ENCODE data around the gene ZCCHC12. TPM values are rescaled to one million over a fixed set of nuclear protein-coding genes. Genes with fewer than 3 reads are reported as not detected.

Gene ZCCHC12
- total and polyA plus RNA-seq, 9 of the 15 experiments (the other 6 are each of a cell fraction or from before 2014, with no cell fraction given) = 0.07 to 0.15 TPM; not detected in 7

DNA sequence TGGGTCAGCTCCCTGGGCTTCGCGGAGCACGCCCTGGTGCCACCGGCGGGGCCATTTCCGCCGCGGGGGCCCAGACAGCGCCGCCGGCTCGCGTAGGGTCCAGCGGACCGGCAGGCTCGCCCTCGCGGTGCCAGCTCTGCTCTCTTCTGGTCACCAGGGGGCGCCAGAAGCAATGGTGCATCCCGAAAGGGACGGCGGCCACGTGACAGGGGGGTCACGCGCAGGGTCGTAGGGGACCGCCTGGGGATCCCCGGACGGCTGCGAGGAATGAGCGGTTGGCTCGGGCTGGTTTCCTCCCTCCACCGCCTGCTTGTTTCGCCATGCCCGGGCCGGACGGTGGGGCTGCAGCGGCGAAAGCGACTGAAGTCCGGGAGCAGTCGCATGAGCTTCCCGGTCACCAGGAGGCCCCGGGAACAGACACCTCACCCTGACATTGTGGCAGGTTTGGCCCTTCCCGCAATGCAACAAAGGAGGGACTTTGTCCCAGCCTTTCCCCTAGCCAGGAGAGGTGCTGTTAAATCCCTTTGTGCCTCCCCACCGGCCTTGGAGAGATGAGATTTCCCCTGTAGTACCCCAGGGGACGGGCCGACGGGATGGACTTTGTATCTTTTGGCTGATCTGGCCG lies 15.8 kb downstream of the ZCCHC12 start (continued):
- TF ChIP-seq, protein P1, sequence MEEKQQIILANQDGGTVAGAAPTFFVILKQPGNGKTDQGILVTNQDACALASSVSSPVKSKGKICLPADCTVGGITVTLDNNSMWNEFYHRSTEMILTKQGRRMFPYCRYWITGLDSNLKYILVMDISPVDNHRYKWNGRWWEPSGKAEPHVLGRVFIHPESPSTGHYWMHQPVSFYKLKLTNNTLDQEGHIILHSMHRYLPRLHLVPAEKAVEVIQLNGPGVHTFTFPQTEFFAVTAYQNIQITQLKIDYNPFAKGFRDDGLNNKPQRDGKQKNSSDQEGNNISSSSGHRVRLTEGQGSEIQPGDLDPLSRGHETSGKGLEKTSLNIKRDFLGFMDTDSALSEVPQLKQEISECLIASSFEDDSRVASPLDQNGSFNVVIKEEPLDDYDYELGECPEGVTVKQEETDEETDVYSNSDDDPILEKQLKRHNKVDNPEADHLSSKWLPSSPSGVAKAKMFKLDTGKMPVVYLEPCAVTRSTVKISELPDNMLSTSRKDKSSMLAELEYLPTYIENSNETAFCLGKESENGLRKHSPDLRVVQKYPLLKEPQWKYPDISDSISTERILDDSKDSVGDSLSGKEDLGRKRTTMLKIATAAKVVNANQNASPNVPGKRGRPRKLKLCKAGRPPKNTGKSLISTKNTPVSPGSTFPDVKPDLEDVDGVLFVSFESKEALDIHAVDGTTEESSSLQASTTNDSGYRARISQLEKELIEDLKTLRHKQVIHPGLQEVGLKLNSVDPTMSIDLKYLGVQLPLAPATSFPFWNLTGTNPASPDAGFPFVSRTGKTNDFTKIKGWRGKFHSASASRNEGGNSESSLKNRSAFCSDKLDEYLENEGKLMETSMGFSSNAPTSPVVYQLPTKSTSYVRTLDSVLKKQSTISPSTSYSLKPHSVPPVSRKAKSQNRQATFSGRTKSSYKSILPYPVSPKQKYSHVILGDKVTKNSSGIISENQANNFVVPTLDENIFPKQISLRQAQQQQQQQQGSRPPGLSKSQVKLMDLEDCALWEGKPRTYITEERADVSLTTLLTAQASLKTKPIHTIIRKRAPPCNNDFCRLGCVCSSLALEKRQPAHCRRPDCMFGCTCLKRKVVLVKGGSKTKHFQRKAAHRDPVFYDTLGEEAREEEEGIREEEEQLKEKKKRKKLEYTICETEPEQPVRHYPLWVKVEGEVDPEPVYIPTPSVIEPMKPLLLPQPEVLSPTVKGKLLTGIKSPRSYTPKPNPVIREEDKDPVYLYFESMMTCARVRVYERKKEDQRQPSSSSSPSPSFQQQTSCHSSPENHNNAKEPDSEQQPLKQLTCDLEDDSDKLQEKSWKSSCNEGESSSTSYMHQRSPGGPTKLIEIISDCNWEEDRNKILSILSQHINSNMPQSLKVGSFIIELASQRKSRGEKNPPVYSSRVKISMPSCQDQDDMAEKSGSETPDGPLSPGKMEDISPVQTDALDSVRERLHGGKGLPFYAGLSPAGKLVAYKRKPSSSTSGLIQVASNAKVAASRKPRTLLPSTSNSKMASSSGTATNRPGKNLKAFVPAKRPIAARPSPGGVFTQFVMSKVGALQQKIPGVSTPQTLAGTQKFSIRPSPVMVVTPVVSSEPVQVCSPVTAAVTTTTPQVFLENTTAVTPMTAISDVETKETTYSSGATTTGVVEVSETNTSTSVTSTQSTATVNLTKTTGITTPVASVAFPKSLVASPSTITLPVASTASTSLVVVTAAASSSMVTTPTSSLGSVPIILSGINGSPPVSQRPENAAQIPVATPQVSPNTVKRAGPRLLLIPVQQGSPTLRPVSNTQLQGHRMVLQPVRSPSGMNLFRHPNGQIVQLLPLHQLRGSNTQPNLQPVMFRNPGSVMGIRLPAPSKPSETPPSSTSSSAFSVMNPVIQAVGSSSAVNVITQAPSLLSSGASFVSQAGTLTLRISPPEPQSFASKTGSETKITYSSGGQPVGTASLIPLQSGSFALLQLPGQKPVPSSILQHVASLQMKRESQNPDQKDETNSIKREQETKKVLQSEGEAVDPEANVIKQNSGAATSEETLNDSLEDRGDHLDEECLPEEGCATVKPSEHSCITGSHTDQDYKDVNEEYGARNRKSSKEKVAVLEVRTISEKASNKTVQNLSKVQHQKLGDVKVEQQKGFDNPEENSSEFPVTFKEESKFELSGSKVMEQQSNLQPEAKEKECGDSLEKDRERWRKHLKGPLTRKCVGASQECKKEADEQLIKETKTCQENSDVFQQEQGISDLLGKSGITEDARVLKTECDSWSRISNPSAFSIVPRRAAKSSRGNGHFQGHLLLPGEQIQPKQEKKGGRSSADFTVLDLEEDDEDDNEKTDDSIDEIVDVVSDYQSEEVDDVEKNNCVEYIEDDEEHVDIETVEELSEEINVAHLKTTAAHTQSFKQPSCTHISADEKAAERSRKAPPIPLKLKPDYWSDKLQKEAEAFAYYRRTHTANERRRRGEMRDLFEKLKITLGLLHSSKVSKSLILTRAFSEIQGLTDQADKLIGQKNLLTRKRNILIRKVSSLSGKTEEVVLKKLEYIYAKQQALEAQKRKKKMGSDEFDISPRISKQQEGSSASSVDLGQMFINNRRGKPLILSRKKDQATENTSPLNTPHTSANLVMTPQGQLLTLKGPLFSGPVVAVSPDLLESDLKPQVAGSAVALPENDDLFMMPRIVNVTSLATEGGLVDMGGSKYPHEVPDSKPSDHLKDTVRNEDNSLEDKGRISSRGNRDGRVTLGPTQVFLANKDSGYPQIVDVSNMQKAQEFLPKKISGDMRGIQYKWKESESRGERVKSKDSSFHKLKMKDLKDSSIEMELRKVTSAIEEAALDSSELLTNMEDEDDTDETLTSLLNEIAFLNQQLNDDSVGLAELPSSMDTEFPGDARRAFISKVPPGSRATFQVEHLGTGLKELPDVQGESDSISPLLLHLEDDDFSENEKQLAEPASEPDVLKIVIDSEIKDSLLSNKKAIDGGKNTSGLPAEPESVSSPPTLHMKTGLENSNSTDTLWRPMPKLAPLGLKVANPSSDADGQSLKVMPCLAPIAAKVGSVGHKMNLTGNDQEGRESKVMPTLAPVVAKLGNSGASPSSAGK (IDR thresholded peaks at IDR 0.05) = peak; percentile 73
- TF ChIP-seq HNRNPL (IDR thresholded peaks at IDR 0.05; ENCODE audit: low read depth, low read length) (no peak), ZNF75A (CRISPR knock-in tag; IDR thresholded peaks at IDR 0.05) (no peak), EHMT2 (IDR thresholded peaks at IDR 0.05) (no peak), ZNF134 (CRISPR knock-in tag; conservative IDR thresholded peaks at IDR 0.05) (no peak), SRSF3 (IDR thresholded peaks at IDR 0.05; ENCODE audit: insufficient read depth, low read length) (no peak), MCM7 (IDR thresholded peaks at IDR 0.05) (no peak), SMAD4 (CRISPR knock-in tag; conservative IDR thresholded peaks at IDR 0.05) (peak; percentile 73)
- TF ChIP-seq, protein P2, sequence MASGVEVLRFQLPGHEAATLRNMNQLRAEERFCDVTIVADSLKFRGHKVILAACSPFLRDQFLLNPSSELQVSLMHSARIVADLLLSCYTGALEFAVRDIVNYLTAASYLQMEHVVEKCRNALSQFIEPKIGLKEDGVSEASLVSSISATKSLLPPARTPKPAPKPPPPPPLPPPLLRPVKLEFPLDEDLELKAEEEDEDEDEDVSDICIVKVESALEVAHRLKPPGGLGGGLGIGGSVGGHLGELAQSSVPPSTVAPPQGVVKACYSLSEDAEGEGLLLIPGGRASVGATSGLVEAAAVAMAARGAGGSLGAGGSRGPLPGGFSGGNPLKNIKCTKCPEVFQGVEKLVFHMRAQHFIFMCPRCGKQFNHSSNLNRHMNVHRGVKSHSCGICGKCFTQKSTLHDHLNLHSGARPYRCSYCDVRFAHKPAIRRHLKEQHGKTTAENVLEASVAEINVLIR (CRISPR knock-in tag; IDR thresholded peaks at IDR 0.05) = no peak
- TF ChIP-seq, protein P3, sequence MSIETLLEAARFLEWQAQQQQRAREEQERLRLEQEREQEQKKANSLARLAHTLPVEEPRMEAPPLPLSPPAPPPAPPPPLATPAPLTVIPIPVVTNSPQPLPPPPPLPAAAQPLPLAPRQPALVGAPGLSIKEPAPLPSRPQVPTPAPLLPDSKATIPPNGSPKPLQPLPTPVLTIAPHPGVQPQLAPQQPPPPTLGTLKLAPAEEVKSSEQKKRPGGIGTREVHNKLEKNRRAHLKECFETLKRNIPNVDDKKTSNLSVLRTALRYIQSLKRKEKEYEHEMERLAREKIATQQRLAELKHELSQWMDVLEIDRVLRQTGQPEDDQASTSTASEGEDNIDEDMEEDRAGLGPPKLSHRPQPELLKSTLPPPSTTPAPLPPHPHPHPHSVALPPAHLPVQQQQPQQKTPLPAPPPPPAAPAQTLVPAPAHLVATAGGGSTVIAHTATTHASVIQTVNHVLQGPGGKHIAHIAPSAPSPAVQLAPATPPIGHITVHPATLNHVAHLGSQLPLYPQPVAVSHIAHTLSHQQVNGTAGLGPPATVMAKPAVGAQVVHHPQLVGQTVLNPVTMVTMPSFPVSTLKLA (conservative IDR thresholded peaks at IDR 0.05) = peak; percentile 40 to 70; a peak in 2 of 4 replicates
- TF ChIP-seq, protein P4, sequence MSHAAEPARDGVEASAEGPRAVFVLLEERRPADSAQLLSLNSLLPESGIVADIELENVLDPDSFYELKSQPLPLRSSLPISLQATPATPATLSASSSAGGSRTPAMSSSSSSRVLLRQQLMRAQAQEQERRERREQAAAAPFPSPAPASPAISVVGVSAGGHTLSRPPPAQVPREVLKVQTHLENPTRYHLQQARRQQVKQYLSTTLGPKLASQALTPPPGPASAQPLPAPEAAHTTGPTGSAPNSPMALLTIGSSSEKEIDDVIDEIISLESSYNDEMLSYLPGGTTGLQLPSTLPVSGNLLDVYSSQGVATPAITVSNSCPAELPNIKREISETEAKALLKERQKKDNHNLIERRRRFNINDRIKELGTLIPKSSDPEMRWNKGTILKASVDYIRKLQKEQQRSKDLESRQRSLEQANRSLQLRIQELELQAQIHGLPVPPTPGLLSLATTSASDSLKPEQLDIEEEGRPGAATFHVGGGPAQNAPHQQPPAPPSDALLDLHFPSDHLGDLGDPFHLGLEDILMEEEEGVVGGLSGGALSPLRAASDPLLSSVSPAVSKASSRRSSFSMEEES (CRISPR knock-in tag; IDR thresholded peaks at IDR 0.05) = peak; percentile 53
